HUDEP-2 (cell line): ENCODE results near the gene ZNF200.

Experiments
- DNase-seq, 76 experiments: peaks; one replicate each; lab custom pipeline; 2025; ENCODE audit not compliant: unreplicated experiment in 76 of 76; lab: John Stamatoyannopoulos, UW

The ZNF200 gene

GRCh38 chr16:3180445-3180878, 54.5 kb downstream of the ZNF200 start:
- DNase-seq = peak in 11 of 76 experiments; percentile 11 to 78 (median 64)

GRCh38 chr16:3179651-3180050, 55.3 kb downstream of the ZNF200 start:
- no peak for DNase-seq

GRCh38 chr16:3175157-3176093, 59.5 kb downstream of the ZNF200 start:
- DNase-seq = peak in 69 of 76 experiments; percentile 34 to 91 (median 69)

GRCh38 chr16:3174618-3175148, 60.3 kb downstream of the ZNF200 start:
- no peak for DNase-seq

GRCh38 chr16:3173892-3174617, 60.9 kb downstream of the ZNF200 start:
- DNase-seq = peak in 45 of 76 experiments; percentile 6 to 54 (median 35)
